IPS-NIHi7 (cell line): Measurements from ENCODE around the gene SPATA13.
"Not testable (repeated sequence)": the region's sequence is repeated elsewhere in the genome, so short reads cannot be mapped to it uniquely, and the experiment has no call there.

Experiments used
- DNase-seq: peaks from one replicate; pipeline ENCODE4 v3.0.0; 2012; ENCODE audit warnings: mixed read lengths; ENCODE audit errors: extremely low spot score

The SPATA13 gene

DNA sequence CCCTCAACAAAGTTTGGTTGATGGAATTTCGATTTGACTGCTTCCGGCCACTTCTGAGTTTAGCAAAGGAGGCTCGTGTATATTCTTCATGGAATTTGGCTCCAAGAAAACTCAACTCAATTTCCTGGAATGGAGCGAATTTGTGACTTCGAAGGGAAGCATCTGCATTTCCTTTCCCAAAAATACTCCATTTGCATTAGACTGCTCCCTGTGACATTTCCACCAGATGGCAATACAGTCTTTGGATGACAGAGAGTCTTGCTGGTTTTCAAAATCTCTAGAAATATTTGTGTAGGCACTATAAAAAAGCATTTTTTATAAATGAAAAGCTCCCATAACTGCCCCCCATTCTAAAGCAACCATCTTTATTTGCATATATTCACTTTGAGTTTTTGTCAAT is 152.9 kb downstream of the SPATA13 start:
- DNase-seq = no peak

DNA sequence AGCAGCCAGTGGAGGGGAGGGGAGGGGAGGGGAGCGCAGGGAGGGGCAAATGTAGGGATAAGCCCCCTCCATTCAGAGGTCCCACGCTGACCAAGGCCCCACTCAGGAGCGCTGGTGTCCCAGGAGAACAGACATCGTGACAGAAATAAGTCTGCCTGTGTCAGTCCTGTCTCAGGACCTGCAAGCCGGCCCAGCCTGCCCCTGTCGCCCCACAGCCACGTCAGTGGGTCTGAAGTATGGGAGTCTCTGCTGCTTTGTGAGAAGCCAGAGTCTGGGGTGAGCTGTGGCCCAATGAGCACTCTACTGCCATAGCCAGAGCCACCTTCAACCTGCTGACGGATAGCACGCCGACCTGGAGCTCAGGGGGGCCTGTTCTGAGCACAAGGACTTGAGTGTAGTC is 157.3 kb downstream of the SPATA13 start:
- DNase-seq = not testable (repeated sequence)

DNA sequence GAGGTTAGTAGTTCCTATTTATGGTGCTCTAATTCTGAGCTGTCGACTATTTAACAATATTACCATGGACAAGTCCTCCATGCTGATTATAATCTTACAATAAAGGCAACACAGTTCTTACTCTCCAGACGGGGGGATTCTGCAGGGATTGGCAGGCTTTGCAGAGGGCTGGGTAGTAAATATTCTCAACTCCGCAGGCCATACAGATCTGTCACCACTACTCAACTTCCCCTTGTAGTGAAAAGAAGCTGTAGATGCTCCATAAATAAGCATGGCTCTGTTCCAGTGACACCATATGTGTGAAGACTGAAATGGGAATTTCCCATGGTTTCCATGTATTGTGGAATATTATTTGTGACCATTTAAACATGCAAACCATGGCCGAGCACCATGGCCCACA is 158.4 kb downstream of the SPATA13 start:
- not testable (repeated sequence) for DNase-seq

DNA sequence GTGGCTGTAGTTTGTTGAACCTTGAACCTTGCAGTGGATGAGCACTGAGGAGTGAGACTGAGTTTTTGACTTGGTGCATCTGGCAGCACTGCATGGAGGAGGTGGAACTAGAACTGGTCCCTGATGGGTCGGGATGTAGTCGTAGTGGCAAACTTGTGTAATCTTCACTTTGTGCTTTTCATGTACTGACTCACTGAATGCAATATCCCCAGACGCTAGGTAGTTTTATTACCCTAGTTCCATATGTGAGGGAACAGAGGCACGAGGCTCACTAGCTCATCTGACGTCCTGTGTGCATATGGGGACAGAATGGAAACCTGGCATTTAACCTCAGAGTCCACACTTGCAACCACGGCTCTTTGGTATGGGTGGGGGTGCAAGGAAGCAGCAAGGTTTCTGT is 159.1 kb downstream of the SPATA13 start:
- DNase-seq = not testable (repeated sequence)

DNA sequence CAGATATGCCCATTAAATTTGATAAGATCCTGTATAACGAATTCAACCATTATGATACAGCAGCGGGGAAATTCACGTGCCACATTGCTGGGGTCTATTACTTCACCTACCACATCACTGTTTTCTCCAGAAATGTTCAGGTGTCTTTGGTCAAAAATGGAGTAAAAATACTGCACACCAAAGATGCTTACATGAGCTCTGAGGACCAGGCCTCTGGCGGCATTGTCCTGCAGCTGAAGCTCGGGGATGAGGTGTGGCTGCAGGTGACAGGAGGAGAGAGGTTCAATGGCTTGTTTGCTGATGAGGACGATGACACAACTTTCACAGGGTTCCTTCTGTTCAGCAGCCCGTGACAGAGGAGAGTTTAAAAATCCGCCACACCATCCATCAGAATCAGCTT is 160.9 kb downstream of the SPATA13 start:
- not testable (repeated sequence) for DNase-seq

DNA sequence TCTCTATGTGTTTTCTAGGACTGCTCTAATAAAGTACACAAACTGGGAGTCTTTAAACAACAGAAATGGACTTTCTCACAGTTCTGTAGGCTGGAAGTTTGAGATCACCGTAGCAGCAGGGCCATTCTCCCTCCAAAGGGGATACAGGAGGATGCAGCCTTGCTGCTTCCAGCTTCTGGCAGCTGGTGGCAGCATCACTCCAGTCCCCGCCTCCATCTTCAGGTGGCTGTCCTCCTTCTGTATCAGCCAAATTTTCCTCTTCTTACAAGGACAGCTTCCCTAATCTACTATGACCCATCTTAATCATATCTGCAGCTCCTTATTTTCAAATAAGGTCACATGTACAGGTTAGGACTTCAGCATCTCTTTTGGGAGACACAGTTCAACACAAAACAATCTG is 161.9 kb downstream of the SPATA13 start:
- DNase-seq = peak; percentile 3

DNA sequence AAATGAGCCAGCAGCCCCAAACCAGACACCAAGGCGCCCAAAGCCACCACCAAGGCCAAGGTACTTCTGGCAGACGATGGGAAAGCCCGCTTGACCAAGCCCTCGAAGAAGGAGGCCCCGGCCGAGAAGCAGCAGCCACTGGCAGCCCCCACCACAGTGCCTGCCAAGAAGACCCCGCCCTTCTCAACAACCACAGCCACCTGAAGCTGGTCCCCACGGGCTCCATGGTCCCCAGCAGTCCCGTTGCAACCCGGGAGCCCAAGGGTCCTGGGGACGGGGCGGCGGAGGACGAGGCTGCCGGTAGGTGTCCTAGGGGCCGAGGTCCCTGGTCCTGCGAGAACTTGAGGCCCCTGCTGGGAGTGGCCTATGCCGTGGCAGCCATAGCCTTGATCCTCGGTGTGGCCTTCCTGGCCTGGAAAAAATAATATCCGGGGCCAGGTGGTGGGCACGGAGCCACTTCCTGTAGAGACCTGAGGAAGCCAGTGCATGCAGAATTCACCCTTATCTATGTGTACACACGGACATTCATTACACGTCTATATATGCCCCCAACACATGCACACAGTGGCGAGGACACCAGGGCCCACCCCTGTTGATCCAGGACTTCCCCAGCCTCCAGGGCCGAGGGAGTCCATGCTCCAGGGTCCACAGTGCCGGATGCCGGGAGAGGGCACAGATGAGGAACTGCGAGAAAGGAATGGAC is 162.7 kb downstream of the SPATA13 start:
- DNase-seq = peak; percentile 4

DNA sequence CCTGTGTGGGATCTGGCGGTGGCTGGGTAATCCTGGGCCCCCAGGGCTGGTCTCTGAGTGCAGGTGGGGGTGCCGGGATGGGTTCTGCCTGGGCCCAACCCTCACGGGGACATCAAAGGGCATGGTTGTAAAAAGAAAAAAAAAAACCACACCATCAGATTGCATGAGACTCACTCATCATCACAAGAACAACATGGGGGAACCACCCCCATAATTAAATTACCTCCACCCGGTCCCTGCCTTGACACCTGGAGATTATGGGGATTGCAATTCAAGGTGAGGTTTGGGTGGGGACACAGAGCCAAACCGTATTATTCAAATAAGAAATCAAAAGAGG is 163.2 kb downstream of the SPATA13 start:
- DNase-seq = no peak

DNA sequence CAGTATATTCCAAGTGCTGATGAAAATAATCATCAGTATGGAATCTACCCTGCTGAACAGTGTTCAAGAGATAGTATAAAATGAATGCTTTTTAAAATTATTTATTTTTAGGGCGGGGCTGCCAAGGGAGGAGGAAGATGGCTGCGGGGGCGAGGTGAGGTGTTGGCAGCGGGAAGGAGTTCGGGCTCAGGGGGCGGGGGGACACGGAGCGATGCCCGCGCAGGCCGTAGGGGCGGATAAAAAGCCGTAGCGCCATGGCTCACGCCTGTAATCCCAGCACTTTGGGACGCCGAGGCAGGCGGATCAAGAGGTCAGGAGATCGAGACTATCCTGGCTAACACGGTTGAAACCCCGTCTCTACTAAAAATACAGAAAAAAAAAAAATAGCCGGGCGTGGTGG is 167.1 kb downstream of the SPATA13 start:
- DNase-seq = not testable (repeated sequence)

DNA sequence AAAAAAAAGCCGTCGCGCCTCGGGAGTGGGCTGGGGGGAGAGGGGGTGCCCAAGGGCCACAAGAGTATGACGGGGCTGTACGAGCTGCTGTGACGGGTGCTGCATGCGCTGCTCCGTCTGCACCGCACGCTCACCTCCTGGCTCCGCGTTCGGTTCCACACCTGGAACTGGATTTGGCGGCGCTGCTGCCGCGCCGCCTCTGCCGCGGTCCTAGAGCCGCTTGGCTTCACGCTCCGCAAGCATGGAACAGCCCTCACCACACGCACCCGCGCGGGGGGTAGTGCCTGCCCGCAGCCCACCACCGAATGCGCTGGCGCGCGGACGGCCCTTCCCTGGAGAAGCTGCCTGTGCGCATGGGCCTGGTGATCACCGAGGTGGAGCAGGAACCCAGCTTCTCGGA is 167.6 kb downstream of the SPATA13 start:
- no peak for DNase-seq

DNA sequence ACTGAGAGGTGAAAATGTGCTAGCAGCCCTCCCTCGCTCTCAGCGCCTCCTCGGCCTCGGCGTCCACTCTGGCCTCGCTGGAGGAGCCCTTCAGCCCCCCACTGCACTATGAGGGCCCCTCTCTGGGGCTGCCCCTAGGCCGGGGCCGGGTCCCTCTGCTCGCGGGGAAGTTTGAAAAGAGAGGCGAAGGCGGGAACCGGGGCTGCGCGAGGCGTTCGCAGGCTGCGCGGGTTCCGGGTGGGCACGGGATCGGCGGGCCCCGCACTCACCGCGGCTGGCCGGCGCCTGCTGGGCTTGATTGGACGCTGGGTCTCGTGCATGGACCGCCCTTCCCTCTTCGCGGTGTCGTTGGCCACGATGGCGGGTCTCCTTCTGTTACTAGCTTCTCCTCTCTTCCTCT is 178.2 kb downstream of the SPATA13 start:
- DNase-seq = no peak

DNA sequence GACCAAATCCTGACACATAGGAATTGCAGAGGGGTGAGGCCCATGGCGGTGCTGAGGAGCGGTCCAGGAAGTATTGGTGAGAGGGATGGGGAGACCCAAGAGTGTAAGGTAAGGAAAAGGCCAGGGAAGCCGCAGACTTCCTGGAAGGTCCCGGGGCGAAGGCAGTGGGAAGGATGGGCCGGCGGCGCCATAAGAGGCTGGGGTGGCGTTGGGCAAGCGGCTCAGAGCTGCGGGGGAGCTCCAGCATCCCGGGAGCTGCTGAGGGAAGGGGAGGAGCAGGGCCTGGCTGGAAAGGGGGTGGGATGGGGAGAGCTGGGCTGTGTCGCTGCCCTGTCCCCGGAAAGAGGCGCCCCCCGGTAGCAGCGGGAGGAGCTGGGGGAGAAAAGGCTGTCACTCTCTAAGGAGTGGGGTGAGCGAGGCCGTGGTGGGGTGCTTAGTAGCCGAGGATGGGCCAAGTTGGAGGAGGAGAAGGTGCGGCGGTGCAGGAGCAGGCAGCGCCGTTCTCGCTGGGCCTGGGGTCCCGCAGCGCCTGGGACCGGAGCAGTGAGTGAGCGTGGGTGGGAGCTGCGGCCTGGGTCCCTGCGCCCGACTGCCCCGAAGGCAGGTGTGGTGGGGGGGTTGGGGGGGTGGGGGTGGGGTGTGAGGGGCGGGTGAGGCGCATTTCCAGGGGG is 179.6 kb downstream of the SPATA13 start:
- DNase-seq = no peak

DNA sequence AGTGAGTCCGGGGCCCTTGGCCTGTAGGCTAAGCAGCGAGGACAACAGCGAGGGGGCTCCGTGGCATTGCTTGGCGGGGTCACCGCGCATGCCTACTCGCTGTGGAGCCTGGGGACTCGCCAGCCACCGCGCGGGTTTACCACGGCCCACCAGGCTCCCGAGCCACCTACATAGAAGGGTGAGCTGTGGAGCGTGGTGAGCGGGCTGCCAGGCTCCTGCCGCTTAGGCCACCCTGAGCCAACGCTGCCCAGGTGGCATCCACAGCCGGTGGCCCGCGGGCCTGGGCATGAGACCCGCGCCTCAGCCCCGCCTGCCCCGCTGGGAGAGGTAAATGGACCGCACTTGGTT is 180.1 kb downstream of the SPATA13 start:
- DNase-seq = no peak

DNA sequence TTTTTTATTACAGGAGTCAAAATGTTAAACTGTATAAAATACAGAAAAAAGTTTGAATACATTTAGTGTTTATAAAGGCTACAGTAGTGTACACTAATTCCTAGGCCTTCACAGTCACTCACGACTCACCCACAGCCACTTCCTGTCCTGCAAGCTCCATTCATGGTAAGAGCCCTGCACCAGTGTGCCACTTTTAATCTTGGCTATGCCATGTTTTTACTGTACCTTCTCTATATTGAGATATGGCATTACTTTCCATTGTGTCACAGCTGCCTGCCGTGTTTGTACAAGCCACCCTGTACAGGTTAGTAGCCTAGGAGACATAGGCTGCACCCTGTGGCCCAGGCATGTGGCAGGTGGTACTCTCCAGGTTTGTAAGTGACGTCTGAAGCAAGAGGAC is 180.9 kb downstream of the SPATA13 start:
- DNase-seq = no peak

DNA sequence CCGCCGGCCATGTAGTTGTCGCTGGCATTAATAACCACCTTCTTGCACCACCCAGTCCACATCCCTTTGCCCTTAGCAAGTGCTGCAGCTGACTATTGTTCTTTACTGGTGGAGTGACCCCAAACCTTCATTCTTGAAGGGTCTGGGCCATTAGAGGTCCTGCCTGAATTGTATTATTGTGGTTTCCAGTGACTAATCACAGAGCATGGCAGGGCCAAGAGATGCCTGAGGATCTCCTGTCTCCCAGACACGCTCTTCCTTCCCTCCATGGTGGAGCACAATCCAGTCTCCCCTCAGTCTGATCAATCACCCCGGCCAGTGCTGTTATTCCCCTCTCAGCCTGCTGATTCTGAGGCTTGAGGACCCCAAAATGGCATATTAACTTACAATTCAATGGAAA is 187.9 kb downstream of the SPATA13 start:
- no peak for DNase-seq

DNA sequence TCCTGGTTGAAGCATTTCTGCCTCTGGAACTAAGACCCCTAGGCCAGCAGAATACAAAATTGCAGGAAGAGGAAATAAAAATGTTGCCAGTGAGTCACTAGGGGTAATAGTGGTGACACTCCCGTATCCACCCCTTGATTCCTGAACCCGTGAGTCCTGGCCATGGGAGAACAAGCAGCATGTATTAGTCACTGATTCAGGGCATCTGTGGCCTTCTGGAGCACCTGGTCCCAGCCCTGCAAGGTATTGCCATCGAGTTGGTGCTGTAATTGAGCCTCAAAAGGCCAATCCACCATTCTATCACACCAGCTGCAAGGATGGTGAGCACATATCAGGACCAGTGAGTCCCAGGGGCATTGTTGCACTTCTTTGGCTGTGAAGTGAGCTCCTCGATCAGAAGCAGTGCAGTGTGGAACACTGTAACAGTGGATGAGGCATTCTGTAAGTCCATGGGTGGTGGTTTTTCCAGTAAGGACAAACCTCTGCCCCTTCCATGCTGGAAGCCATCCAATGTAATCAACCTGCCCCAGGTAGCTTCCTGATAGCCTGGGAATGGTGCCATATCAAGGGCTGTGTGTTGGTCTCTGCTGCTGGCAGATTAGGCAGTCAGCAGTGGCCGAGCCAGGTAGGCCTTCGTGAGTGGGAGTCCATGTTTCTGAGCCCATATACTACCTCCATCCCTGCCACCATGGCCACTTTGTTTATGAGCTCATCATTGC is 188.4 kb downstream of the SPATA13 start:
- DNase-seq = no peak

DNA sequence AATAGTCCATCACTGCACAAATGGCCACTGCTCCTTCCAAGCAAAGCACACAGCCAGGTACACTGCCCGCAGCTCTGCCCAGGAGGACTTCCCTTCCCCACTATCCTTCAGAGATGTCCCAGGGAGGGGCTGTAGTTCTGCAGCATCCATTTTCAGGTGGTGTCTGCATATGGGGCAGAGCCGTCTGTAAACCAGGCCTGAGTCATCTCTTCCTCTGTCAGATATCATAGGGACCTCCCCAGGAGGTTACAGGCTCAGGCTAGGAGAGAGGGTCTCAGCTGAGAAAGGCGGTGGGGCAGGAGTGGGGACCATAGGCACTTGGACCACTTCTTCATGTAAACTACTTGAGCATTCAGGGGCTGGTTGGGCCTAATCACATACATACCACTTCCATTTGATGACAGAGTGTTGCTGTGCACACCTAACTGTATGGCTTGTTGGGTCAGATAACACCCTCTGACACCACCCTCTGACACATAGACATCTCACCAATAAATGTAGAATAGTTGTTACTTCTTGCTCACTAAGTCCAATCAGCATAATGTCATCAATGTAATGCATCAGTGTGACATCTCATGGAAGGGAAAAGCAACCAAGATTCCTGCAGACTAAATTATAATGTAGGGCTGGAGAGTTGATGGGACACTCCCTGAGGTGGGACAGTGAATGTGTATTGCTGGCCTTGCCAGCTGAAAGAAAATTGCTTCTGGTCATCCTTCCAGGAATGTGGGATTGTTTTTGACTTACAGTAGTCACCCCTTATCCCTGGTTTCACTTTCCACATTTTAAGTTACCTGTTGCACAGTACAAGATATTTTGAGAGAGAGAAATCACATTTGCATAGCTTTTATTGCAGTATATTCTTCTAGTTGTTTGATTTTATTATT is 189.5 kb downstream of the SPATA13 start:
- not testable (repeated sequence) for DNase-seq

DNA sequence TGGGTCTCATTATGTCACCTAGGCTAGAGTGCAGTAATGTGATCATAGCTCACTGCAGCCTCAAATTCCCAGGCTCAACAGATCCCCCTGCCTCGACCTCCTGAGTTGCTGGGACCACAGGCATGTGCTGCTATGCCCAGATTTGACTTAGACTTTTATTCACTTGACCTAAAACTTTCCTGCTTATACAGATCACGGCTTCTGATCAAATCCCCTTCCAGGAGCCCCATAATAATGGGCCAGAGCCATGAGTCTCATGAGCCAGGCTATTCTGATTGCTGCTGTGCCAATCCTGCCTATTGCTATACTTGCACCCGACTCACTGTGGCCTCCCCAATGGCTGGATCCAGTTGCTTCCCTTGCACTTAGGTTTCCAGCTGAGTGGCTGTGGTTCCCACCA is 190.9 kb downstream of the SPATA13 start:
- no peak for DNase-seq

DNA sequence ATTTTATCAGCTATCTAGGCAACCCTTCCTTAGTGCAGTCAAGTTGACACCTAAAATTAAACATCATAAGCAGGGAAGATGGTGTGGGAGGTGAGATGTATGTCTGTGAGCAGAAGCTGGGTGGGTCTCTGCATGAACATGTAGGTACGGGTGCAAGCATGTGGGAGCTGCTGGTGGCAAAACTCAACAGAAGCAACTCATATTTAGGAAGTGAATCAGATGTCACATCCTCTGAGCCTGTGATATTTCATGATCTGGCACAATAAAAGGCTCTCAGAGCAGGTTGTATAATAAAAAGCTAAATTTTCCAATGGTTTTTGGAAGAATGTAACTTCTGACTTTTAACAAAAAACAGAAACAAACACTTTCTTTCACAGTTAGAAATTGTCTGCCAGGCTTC is 193.2 kb downstream of the SPATA13 start:
- no peak for DNase-seq

DNA sequence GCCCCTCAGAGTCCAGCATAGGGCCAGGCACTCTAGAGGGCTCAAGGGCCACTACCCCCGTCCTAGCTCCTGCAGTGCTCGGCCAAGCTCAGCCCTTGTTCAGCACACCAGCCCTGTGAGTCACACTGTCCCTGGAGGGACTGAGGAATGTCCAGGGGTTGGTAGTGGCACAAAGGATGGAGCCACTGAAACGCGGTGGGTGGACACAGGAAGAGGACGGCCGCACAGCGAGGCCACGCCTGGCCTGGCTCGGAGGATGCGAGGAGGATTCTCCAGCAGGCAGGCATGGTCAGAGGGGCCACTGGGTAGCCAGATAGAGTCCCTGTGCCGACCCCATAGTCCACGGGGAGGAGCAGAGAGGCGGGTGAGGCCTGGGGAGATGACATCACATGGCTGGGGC is 194.6 kb downstream of the SPATA13 start:
- DNase-seq = no peak

DNA sequence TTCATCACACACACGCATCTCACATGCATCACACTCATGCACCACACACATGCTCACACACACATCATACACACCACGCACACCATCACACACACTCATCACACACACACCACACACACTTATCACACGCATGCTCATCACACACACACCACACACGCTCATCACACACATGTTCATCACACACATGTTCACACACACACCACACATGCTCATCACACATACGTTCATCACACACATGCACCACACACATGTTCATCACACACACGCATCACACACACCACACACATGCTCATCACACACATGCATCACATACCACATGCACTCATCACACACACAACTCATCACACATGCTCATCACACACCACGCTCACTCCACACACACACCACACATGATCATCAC is 195.8 kb downstream of the SPATA13 start:
- DNase-seq = no peak
